AG20443 (cell line): Measurements from ENCODE around the gene ZNF569.
"Not testable (repeated sequence)": the region's sequence is repeated elsewhere in the genome, so short reads cannot be mapped to it uniquely, and the experiment has no call there.

Source experiments
- DNase-seq: peaks from one replicate; pipeline ENCODE4 v3.0.0; 2012; ENCODE audit warnings: low spot score, mixed read lengths

ZNF569 gene

GRCh38 chr19:37401078-37401477 is 66.2 kb downstream of the ZNF569 start:
- no peak for DNase-seq

- not testable (repeated sequence) for DNase-seq
Observed at GRCh38 chr19:37391399-37391798, 75.8 kb downstream of the ZNF569 start.

DNA sequence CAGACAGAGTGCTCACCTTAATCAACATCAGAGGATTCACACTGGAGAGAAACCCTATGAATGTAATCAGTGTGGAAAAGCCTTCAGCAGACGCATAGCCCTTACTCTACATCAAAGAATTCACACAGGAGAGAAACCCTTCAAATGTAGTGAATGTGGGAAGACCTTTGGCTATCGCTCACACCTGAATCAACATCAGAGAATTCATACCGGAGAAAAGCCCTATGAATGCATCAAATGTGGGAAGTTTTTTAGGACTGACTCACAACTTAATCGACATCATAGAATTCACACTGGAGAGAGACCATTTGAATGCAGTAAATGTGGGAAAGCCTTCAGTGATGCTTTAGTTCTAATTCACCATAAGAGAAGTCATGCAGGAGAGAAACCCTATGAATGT is 78.0 kb downstream of the ZNF569 start:
- DNase-seq: no peak

DNA sequence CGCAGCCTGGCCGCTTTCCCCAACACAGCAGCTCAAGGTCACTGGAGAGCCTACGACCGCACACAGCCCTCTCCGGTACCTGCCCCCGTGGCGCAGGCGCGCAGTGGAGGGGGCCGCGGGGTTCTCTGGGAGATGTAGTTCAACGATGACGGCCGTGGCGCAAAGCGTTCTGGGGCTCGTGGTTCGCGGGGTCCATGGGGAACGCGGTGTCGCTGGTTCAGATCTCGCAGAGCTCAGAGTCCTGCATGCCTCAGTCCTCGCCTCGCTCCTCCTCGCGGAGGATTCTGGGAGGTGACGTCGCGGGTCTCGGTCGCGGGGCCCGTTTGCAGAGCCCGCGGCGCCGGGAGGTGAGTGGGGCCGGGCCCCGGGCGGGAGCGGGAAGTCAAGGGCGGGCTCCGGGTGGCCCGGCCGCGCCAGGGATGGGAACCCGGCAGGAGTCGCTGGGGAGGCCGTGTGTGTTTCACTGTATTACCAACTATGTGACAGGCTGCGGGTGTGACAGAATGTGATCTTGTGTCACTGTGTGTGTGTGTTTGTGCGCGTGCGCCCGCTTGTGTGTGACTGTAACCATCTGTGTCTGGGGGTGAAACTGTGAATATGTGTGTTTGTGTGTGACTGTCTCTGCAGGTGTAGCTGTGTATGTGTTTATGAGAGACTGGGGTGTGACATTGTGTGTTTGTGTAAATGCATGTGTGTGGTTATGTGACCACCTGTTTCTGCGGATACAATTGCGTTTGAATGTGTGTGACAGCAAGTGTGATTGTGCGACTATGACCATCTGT is 96.2 kb downstream of the ZNF569 start, which contains the start of gene ZNF527:
ZNF527 (plus strand) TSS at position 220 of the 782 bp plus-strand sequence. CDS start 3,100 bp downstream, outside the sequence.
- peak; percentile 99 for DNase-seq

DNA sequence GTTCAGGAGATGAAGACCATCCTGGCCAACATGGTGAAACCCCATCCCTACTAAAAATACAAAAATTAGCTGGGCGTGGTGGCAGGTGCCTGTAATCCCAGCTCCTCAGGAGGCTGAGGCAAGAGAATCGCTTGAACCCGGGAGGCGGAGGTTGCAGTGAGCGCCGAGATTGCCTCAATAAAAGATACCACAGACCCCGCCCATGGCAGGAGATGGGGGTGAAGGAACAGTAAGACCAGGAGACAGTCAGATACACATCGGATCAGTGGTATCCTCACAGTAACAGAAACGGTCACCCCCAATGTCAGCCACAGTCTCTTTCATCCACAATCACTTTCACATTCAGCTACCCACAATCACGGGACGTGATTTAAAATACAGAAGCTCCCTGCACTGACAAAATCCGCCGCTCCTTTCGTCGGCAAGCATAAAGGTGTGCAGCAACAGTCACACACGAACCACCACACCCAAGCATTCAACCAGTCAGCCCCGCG is 96.8 kb downstream of the ZNF569 start:
- not testable (repeated sequence) for DNase-seq

GRCh38 chr19:37362733-37363132 is 104.5 kb downstream of the ZNF569 start:
- DNase-seq: no peak

DNA sequence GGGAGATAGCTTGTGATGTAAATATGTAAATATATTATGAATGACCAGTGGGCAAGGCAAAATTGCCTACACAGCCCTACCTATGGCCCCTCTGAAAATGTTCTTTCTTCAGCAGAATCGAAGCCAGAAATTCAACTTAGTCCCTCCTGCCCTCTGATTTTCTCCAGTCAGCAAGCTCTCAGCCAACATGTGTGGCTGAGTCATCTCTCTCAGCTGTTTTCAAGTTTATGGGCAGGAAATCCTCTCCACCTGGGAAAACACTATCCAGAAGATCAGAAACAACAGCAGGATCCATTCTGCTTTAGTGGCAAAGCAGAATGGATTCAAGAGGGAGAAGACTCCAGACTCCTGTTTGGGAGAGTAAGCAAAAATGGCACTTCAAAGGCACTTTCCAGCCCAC is 105.2 kb downstream of the ZNF569 start:
- peak; percentile 16 for DNase-seq
